ENCODE results near the gene ELAVL3.

GRCh38 chr19:11457831-11458230, 23.0 kb downstream of the ELAVL3 start:
- TF ChIP-seq, protein P1, sequence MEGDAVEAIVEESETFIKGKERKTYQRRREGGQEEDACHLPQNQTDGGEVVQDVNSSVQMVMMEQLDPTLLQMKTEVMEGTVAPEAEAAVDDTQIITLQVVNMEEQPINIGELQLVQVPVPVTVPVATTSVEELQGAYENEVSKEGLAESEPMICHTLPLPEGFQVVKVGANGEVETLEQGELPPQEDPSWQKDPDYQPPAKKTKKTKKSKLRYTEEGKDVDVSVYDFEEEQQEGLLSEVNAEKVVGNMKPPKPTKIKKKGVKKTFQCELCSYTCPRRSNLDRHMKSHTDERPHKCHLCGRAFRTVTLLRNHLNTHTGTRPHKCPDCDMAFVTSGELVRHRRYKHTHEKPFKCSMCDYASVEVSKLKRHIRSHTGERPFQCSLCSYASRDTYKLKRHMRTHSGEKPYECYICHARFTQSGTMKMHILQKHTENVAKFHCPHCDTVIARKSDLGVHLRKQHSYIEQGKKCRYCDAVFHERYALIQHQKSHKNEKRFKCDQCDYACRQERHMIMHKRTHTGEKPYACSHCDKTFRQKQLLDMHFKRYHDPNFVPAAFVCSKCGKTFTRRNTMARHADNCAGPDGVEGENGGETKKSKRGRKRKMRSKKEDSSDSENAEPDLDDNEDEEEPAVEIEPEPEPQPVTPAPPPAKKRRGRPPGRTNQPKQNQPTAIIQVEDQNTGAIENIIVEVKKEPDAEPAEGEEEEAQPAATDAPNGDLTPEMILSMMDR (IDR thresholded peaks at IDR 0.05 in 4 of 5, conservative IDR thresholded peaks at IDR 0.05 in 1 of 5) = no peak
- no peak for TF ChIP-seq POLR2A (IDR thresholded peaks at IDR 0.05)

Measured in gastrocnemius medialis (tissue), 4 donors.